Measurements from ENCODE around the gene ID3. TPM values are rescaled to one million over a fixed set of nuclear protein-coding genes. Genes with fewer than 3 reads are reported as not detected.

The ID3 gene
- total RNA-seq, 6 experiments from 2014 or later: 560 to 690 (median 604) TPM

DNA sequence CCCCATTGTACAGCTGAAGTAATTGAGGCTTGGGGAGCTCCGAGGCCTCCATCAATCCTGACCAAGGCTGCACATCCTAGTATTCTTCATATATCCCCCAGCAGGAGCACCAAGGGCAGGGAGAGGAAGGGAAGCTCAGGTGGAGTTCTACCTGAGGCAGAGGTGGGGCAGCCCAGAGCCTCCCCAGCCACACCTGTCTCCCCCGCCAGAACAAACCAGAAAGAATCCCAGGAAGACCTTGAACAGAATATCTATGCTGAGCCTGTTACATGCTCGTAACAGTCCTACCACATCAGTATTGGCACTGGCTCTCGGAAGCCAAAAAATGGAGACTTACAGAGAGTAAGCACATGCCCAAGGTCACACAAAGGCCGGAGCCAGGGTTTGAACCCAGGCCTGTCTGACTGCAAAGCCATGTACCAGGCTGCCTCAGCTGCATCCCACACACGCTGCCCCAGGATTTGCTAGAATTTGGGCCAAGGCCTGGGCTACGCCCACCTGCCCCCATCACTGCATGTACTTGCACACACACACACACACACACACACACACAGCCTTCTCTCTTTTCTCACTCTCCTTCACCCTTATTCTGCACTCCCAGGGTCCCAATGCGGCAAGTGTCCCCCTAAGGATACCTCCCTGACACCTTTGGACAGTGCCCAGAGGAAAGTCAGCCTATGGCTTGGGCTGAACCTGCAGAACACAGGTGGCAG, 32.8 kb downstream of the ID3 start:
- no peak overlapping the region for H3K27ac Mint-ChIP-seq
- H3K4me3 Mint-ChIP-seq: no peak overlapping the region
- 0 out of 2 replicates have a peak, but pooled peaks cover 3% of the 10 kb centered on the region for H3K36me3 Mint-ChIP-seq (ENCODE audit: low read depth)
- peaks cover 34% of the 10 kb centered on the region for H3K4me1 Mint-ChIP-seq (ENCODE audit: low read depth)
- H3K27me3 Mint-ChIP-seq (ENCODE audit: insufficient read depth): no peaks in the 10 kb centered on the region; the same call in 1 of the 2 replicates
- TF ChIP-seq, protein P1, sequence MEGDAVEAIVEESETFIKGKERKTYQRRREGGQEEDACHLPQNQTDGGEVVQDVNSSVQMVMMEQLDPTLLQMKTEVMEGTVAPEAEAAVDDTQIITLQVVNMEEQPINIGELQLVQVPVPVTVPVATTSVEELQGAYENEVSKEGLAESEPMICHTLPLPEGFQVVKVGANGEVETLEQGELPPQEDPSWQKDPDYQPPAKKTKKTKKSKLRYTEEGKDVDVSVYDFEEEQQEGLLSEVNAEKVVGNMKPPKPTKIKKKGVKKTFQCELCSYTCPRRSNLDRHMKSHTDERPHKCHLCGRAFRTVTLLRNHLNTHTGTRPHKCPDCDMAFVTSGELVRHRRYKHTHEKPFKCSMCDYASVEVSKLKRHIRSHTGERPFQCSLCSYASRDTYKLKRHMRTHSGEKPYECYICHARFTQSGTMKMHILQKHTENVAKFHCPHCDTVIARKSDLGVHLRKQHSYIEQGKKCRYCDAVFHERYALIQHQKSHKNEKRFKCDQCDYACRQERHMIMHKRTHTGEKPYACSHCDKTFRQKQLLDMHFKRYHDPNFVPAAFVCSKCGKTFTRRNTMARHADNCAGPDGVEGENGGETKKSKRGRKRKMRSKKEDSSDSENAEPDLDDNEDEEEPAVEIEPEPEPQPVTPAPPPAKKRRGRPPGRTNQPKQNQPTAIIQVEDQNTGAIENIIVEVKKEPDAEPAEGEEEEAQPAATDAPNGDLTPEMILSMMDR (IDR thresholded peaks at IDR 0.05): no peak
- DNase-seq: no peak
- H3K9me3 Mint-ChIP-seq: no peaks in the 10 kb centered on the region

DNA sequence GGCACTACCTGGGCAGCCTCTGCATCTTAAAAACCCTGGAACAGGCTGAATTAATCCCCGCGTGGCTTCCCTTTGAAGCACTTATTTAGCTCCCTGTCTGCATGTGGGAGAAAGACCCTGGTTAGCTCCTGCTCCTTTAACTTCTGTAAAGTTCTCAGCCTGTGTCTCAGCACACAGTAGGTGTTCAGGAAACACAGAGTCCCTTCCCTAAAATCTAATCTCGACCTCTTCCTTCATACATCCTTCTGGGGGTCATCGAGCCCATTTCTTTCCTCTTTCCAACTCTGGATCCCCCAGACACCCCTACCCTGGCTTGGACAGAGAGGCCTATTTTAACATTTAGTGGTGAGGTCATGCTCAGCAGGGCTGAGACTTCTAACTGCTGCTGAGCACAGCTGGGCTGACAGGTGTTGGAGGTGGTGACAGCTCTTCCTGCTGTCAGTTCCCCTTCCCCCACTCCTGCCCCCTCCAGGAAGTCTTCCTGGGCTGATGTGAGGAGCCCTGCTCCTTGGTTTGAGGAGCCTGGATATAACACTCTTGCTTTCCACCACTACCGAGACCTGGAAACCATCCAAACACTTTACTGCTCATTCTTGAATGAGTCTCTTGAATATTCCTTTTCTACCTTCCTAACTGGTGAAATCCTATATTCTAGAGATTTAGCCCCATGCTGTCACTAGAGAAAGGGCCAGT, 33.6 kb downstream of the ID3 start:
- H3K4me3 Mint-ChIP-seq: no peak overlapping the region
- H3K27me3 Mint-ChIP-seq (ENCODE audit: insufficient read depth): no peaks in the 10 kb centered on the region

DNA sequence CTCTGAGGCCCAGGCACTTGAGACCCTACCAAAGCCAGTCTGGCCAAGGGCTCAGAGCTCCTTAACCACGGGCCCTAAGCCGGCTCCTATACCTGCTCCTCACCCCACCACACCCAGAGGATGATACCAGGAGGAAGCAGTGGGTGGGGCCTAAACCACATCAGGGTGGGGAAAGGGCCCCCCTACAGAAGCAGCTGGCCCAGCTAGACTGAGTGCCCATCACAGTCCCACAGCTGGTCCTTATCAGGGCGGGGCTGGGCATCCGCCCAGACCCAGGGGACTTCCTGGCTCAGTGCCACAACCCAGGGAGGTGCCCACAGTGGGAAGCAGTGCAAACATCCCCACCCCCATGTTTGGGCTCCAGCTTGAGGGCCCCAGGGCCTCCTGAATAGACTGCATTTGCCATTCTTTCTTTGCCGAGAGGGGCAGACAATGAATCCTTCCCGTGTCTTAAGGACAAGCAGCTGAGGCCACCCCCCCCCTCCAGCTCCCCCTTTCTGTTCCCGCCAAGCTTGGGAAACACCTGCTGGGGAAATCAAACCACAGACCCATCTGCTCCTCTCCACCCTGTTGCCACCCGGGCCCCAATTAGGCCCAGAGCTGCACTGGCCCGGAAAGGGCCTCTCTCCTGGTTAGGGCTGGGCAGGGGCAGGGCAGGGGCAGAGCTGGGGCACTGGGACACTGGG, 34.4 kb downstream of the ID3 start:
- no peaks in the 10 kb centered on the region for H3K9me3 Mint-ChIP-seq
- no peaks in the 10 kb centered on the region for H3K27me3 Mint-ChIP-seq (ENCODE audit: insufficient read depth)
- DNase-seq: no peak
- H3K27ac Mint-ChIP-seq: no peak overlapping the region
- H3K36me3 Mint-ChIP-seq (ENCODE audit: low read depth): 0 out of 2 replicates have a peak, but pooled peaks cover 4% of the 10 kb centered on the region
- no peak overlapping the region for H3K4me3 Mint-ChIP-seq
- TF ChIP-seq, protein P1 (IDR thresholded peaks at IDR 0.05): no peak
- H3K4me1 Mint-ChIP-seq (ENCODE audit: low read depth): peaks cover 24% of the 10 kb centered on the region

More for the DNA sequence above, 33.6 kb downstream of the ID3 start:
- DNase-seq: no peak
- Mint-ChIP-seq H3K36me3 (ENCODE audit: low read depth) (0 out of 2 replicates have a peak, but pooled peaks cover 4% of the 10 kb centered on the region), H3K9me3 (no peaks in the 10 kb centered on the region), H3K4me1 (ENCODE audit: low read depth) (peaks cover 27% of the 10 kb centered on the region), H3K27ac (no peak overlapping the region)
- TF ChIP-seq, protein P1 (IDR thresholded peaks at IDR 0.05): no peak

DNA sequence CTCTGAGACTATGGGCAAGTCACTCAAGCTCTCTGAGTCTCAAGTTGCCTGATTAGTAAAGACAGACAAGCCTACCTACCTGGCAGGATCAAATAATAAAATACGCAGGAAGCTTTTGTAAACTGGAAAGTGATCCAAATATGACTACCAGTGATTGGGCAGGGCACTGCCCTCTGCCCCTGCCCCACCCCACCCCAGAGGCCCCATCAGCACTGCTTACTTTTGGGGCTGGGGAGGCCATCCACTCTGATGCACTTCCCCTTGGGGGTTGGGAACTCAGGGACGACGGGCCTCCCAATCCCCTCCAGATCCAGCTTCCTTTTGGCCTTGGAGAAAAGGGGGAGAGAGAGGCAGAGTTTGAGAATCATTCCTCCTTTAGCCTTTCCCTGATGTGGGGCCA, 35.1 kb downstream of the ID3 start:
- DNase-seq: no peak
- no peak overlapping the region for H3K4me3 Mint-ChIP-seq
- no peak overlapping the region for H3K27ac Mint-ChIP-seq
- no peaks in the 10 kb centered on the region for H3K9me3 Mint-ChIP-seq
- TF ChIP-seq, protein P1 (IDR thresholded peaks at IDR 0.05): no peak
- H3K27me3 Mint-ChIP-seq (ENCODE audit: insufficient read depth): no peaks in the 10 kb centered on the region
- H3K36me3 Mint-ChIP-seq (ENCODE audit: low read depth): 0 out of 2 replicates have a peak, but pooled peaks cover 4% of the 10 kb centered on the region
- H3K4me1 Mint-ChIP-seq (ENCODE audit: low read depth): peaks cover 17% of the 10 kb centered on the region

DNA sequence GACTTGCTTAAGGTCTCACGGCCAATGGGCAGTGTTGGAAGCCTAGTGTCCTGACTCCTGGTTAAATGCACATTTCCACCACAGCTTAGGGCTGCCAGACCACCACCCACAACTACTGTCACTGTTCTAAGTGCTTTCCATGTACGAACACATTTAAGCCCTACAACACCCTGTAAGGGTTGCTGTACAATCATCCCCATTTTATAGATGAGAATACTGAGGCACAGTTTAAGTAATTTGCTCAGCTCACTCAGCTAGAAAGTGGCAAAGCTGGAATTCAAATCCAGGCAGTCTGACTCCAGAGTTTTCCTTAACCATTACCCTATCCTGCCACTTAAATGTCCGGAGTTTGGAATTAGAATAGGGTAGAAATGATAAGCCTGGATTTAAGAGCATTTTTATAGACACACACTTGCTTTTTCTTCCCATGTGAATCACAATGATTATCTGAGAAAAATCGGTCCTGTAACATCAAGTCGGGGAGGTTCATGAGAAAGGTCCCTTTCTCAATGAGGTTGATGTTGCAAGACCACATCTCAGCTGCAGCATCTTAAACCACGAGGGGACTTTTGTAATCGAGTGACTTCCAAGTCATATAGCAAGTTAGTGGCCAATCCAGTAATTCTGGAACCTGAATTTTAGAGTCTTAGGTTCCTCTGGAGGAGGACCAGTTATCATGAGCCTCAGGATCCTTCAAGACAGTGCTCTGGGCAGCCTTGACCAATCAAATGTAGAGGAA, 36.9 kb downstream of the ID3 start:
- Mint-ChIP-seq H3K27me3 (ENCODE audit: insufficient read depth) (no peaks in the 10 kb centered on the region), H3K4me1 (ENCODE audit: low read depth) (no peaks in the 10 kb centered on the region; the same call in 1 of the 2 replicates), H3K36me3 (ENCODE audit: low read depth) (0 out of 2 replicates have a peak, but pooled peaks cover 4% of the 10 kb centered on the region), H3K4me3 (no peak overlapping the region), H3K9me3 (no peaks in the 10 kb centered on the region), H3K27ac (no peak overlapping the region)
- no peak for DNase-seq
- TF ChIP-seq, protein P1 (IDR thresholded peaks at IDR 0.05): no peak

All from HFFc6 (cell line).